ENCODE results near the gene AMELX. TPM values are rescaled to one million over a fixed set of nuclear protein-coding genes. Genes with fewer than 3 reads are reported as not detected.

Gene AMELX
- total RNA-seq, 2 experiments from 2014 or later: not detected

- no peaks in the 10 kb centered on the region for H3K27me3 Mint-ChIP-seq
- no peak for DNase-seq
- no peaks in the 10 kb centered on the region for H3K4me1 Mint-ChIP-seq
- no peak overlapping the region for H3K27ac Mint-ChIP-seq
- no peaks in the 10 kb centered on the region for H3K36me3 Mint-ChIP-seq
- H3K4me3 Mint-ChIP-seq: no peak overlapping the region
- no peaks in the 10 kb centered on the region for H3K9me3 Mint-ChIP-seq
Observed at GRCh38 chrX:11282043-11282442, 11.2 kb upstream of the AMELX start.

GRCh38 chrX:11285651-11286050 lies 7.6 kb upstream of the AMELX start:
- Mint-ChIP-seq H3K4me3 (no peak overlapping the region), H3K9me3 (no peaks in the 10 kb centered on the region), H3K36me3 (no peaks in the 10 kb centered on the region), H3K4me1 (no peaks in the 10 kb centered on the region), H3K27me3 (no peaks in the 10 kb centered on the region), H3K27ac (no peak overlapping the region)
- DNase-seq: no peak

- Mint-ChIP-seq H3K4me3 (no peak overlapping the region), H3K9me3 (no peaks in the 10 kb centered on the region), H3K27ac (no peak overlapping the region), H3K27me3 (no peaks in the 10 kb centered on the region), H3K36me3 (no peaks in the 10 kb centered on the region), H3K4me1 (no peaks in the 10 kb centered on the region)
- DNase-seq: no peak
Observed at GRCh38 chrX:11287505-11287904, 5.7 kb upstream of the AMELX start.

- no peaks in the 10 kb centered on the region for H3K4me1 Mint-ChIP-seq
- no peaks in the 10 kb centered on the region for H3K36me3 Mint-ChIP-seq
- DNase-seq: no peak
- no peaks in the 10 kb centered on the region for H3K9me3 Mint-ChIP-seq
- no peaks in the 10 kb centered on the region for H3K27me3 Mint-ChIP-seq
- no peak overlapping the region for H3K27ac Mint-ChIP-seq
- H3K4me3 Mint-ChIP-seq: no peak overlapping the region
Observed at GRCh38 chrX:11290416-11291102, 2.7 kb upstream of the AMELX start.

GRCh38 chrX:11296051-11296450 lies 2.8 kb downstream of the AMELX start:
- Mint-ChIP-seq H3K9me3 (no peaks in the 10 kb centered on the region), H3K27ac (no peak overlapping the region), H3K27me3 (peaks cover 5% of the 10 kb centered on the region), H3K36me3 (no peaks in the 10 kb centered on the region), H3K4me1 (no peaks in the 10 kb centered on the region), H3K4me3 (no peak overlapping the region)
- DNase-seq: no peak

- Mint-ChIP-seq H3K9me3 (no peaks in the 10 kb centered on the region), H3K27me3 (peaks cover 5% of the 10 kb centered on the region), H3K36me3 (no peaks in the 10 kb centered on the region), H3K4me1 (no peaks in the 10 kb centered on the region), H3K27ac (no peak overlapping the region), H3K4me3 (no peak overlapping the region)
- DNase-seq: no peak
Observed at GRCh38 chrX:11298600-11298999, 5.4 kb downstream of the AMELX start.

GRCh38 chrX:11304829-11305228 lies 11.6 kb downstream of the AMELX start:
- no peak overlapping the region for H3K4me3 Mint-ChIP-seq
- no peaks in the 10 kb centered on the region for H3K4me1 Mint-ChIP-seq

GRCh38 chrX:11305641-11306040 lies 12.4 kb downstream of the AMELX start:
- DNase-seq: no peak
- Mint-ChIP-seq H3K27me3 (no peaks in the 10 kb centered on the region), H3K36me3 (no peaks in the 10 kb centered on the region), H3K4me3 (no peak overlapping the region), H3K27ac (no peak overlapping the region), H3K9me3 (no peaks in the 10 kb centered on the region), H3K4me1 (no peaks in the 10 kb centered on the region)

More at GRCh38 chrX:11304829-11305228, 11.6 kb downstream of the AMELX start:
- Mint-ChIP-seq H3K27me3 (no peaks in the 10 kb centered on the region), H3K9me3 (no peaks in the 10 kb centered on the region), H3K27ac (no peak overlapping the region), H3K36me3 (no peaks in the 10 kb centered on the region)
- DNase-seq: no peak

GRCh38 chrX:11309220-11309619 lies 16.0 kb downstream of the AMELX start:
- Mint-ChIP-seq H3K27ac (no peak overlapping the region), H3K27me3 (no peaks in the 10 kb centered on the region), H3K4me3 (no peak overlapping the region), H3K36me3 (no peaks in the 10 kb centered on the region), H3K9me3 (no peaks in the 10 kb centered on the region), H3K4me1 (no peaks in the 10 kb centered on the region)
- no peak for DNase-seq

GRCh38 chrX:11311706-11312105 lies 18.5 kb downstream of the AMELX start:
- no peak overlapping the region for H3K27ac Mint-ChIP-seq
- no peaks in the 10 kb centered on the region for H3K36me3 Mint-ChIP-seq
- no peaks in the 10 kb centered on the region for H3K9me3 Mint-ChIP-seq
- no peak for DNase-seq
- H3K27me3 Mint-ChIP-seq: no peaks in the 10 kb centered on the region
- no peaks in the 10 kb centered on the region for H3K4me1 Mint-ChIP-seq
- no peak overlapping the region for H3K4me3 Mint-ChIP-seq

- Mint-ChIP-seq H3K36me3 (no peaks in the 10 kb centered on the region), H3K4me3 (no peak overlapping the region), H3K4me1 (no peaks in the 10 kb centered on the region), H3K9me3 (no peaks in the 10 kb centered on the region), H3K27me3 (no peaks in the 10 kb centered on the region), H3K27ac (no peak overlapping the region)
- no peak for DNase-seq
Observed at GRCh38 chrX:11319806-11320520, 26.8 kb downstream of the AMELX start.

- no peak overlapping the region for H3K4me3 Mint-ChIP-seq
- H3K27me3 Mint-ChIP-seq: no peaks in the 10 kb centered on the region
- H3K9me3 Mint-ChIP-seq: no peaks in the 10 kb centered on the region
- H3K36me3 Mint-ChIP-seq: no peaks in the 10 kb centered on the region
- H3K4me1 Mint-ChIP-seq: no peaks in the 10 kb centered on the region
- H3K27ac Mint-ChIP-seq: no peak overlapping the region
- no peak for DNase-seq
Observed at GRCh38 chrX:11321986-11322385, 28.8 kb downstream of the AMELX start.

- Mint-ChIP-seq H3K9me3 (no peaks in the 10 kb centered on the region), H3K36me3 (no peaks in the 10 kb centered on the region), H3K4me1 (no peaks in the 10 kb centered on the region), H3K27ac (no peak overlapping the region), H3K27me3 (no peaks in the 10 kb centered on the region), H3K4me3 (no peak overlapping the region)
- DNase-seq: no peak
Observed at GRCh38 chrX:11328134-11328533, 34.9 kb downstream of the AMELX start.

- no peaks in the 10 kb centered on the region for H3K4me1 Mint-ChIP-seq
- no peak overlapping the region for H3K27ac Mint-ChIP-seq
- no peaks in the 10 kb centered on the region for H3K27me3 Mint-ChIP-seq
- H3K36me3 Mint-ChIP-seq: no peaks in the 10 kb centered on the region
- no peak overlapping the region for H3K4me3 Mint-ChIP-seq
- DNase-seq: no peak
- no peaks in the 10 kb centered on the region for H3K9me3 Mint-ChIP-seq
Observed at GRCh38 chrX:11329021-11329420, 35.8 kb downstream of the AMELX start.

- Mint-ChIP-seq H3K27ac (no peak overlapping the region), H3K4me1 (no peaks in the 10 kb centered on the region), H3K4me3 (no peak overlapping the region), H3K9me3 (no peaks in the 10 kb centered on the region), H3K36me3 (no peaks in the 10 kb centered on the region), H3K27me3 (no peaks in the 10 kb centered on the region)
- DNase-seq: no peak
Observed at GRCh38 chrX:11331788-11332187, 38.6 kb downstream of the AMELX start.

GRCh38 chrX:11334165-11334564 lies 41.0 kb downstream of the AMELX start:
- Mint-ChIP-seq H3K27ac (no peak overlapping the region), H3K9me3 (no peaks in the 10 kb centered on the region), H3K27me3 (no peaks in the 10 kb centered on the region), H3K4me1 (no peaks in the 10 kb centered on the region), H3K36me3 (no peaks in the 10 kb centered on the region), H3K4me3 (no peak overlapping the region)
- DNase-seq: no peak

All from activated naive CD8-positive, alpha-beta T cell treated with anti-CD3 and anti-CD28 coated beads for 36 hours (primary cell).